NCI-H2081 treated with DMSO at 0.1 percent for 48 hours (cell line): Measurements from ENCODE around the gene FRMPD2.

Experiments
- DNase-seq: peaks from one replicate; lab custom pipeline; 2025; lab: John Stamatoyannopoulos, UW

The FRMPD2 gene

GRCh38 chr10:48274636-48275035 lies at the start of gene FRMPD2:
Gene FRMPD2, minus strand, starts transcription at chr10:48274696. Its CDS starts 129 bp downstream, at chr10:48274567.
- DNase-seq, result no peak

- no peak for DNase-seq
Measured at GRCh38 chr10:48322017-48322416, 47.5 kb upstream of the FRMPD2 start.

- no peak for DNase-seq
Measured at GRCh38 chr10:48317321-48317990, 43.0 kb upstream of the FRMPD2 start.

GRCh38 chr10:48316236-48316635 lies 41.7 kb upstream of the FRMPD2 start:
- DNase-seq, result no peak

GRCh38 chr10:48314107-48314506 lies 39.6 kb upstream of the FRMPD2 start:
- no peak for DNase-seq

GRCh38 chr10:48309711-48310226 lies 35.3 kb upstream of the FRMPD2 start:
- no peak for DNase-seq

GRCh38 chr10:48307711-48308018 lies 33.2 kb upstream of the FRMPD2 start:
- DNase-seq, result no peak

GRCh38 chr10:48306870-48307710 lies 32.6 kb upstream of the FRMPD2 start:
- no peak for DNase-seq

- peak; percentile 56 for DNase-seq
Measured at GRCh38 chr10:48306265-48306869, 31.9 kb upstream of the FRMPD2 start, which contains the start of gene MAPK8. Gene MAPK8, plus strand, starts transcription at chr10:48306677. Its CDS starts 94,984 bp downstream, at chr10:48401661.

GRCh38 chr10:48305905-48306264 lies 31.4 kb upstream of the FRMPD2 start:
- DNase-seq, result no peak

- no peak for DNase-seq
Measured at GRCh38 chr10:48302515-48303476, 28.3 kb upstream of the FRMPD2 start.

GRCh38 chr10:48300556-48300955 lies 26.1 kb upstream of the FRMPD2 start:
- DNase-seq, result no peak

GRCh38 chr10:48299692-48300091 lies 25.2 kb upstream of the FRMPD2 start:
- no peak for DNase-seq

GRCh38 chr10:48299066-48299465 lies 24.6 kb upstream of the FRMPD2 start:
- no peak for DNase-seq

GRCh38 chr10:48296576-48297098 lies 22.1 kb upstream of the FRMPD2 start:
- DNase-seq, result no peak

GRCh38 chr10:48294431-48294830 lies 19.9 kb upstream of the FRMPD2 start:
- no peak for DNase-seq

- no peak for DNase-seq
Measured at GRCh38 chr10:48292616-48293015, 18.1 kb upstream of the FRMPD2 start.

- no peak for DNase-seq
Measured at GRCh38 chr10:48291190-48291589, 16.7 kb upstream of the FRMPD2 start.

- DNase-seq, result no peak
Measured at GRCh38 chr10:48290286-48290685, 15.8 kb upstream of the FRMPD2 start.

- no peak for DNase-seq
Measured at GRCh38 chr10:48289501-48290238, 15.2 kb upstream of the FRMPD2 start.

- DNase-seq, result no peak
Measured at GRCh38 chr10:48288661-48289060, 14.2 kb upstream of the FRMPD2 start.
